ENCODE results near the gene C2orf66.

- TF ChIP-seq CTCF (IDR thresholded peaks at IDR 0.05) (no peak), POLR2A (IDR thresholded peaks at IDR 0.05) (no peak)
Observed at GRCh38 chr2:196839574-196839973, 30.4 kb upstream of the C2orf66 start.

All from body of pancreas (tissue), 4 donors.